ENCODE results near the gene GRIP2.

The GRIP2 gene

GRCh38 chr3:14478956-14479550 lies 61.1 kb downstream of the GRIP2 start:
- TF ChIP-seq SIN3A (IDR thresholded peaks at IDR 0.05; ENCODE audit: borderline replicate concordance, insufficient read depth, low read length) (no peak), POLR2AphosphoS5 (IDR thresholded peaks at IDR 0.05; ENCODE audit: low read depth, low read length) (no peak), TAF1 (IDR thresholded peaks at IDR 0.05; ENCODE audit: borderline replicate concordance, insufficient read depth, low read length) (no peak), FOXP2 (optimal IDR thresholded peaks at IDR 0.05; ENCODE audit: borderline replicate concordance, extremely low read depth, extremely low read length, insufficient read depth) (no peak), REST (IDR thresholded peaks at IDR 0.05; ENCODE audit: insufficient read depth in 1 of 2, low read depth in 2 of 2, low read length in 2 of 2) (no peak)

- no peak for TF ChIP-seq FOXP2 (optimal IDR thresholded peaks at IDR 0.05; ENCODE audit: borderline replicate concordance, extremely low read depth, extremely low read length, insufficient read depth)
- TF ChIP-seq REST (IDR thresholded peaks at IDR 0.05; ENCODE audit: insufficient read depth in 1 of 2, low read depth in 2 of 2, low read length in 2 of 2): no peak
- TF ChIP-seq POLR2AphosphoS5 (IDR thresholded peaks at IDR 0.05; ENCODE audit: low read depth, low read length): no peak
- TF ChIP-seq TAF1 (IDR thresholded peaks at IDR 0.05; ENCODE audit: borderline replicate concordance, insufficient read depth, low read length): no peak
- no peak for TF ChIP-seq SIN3A (IDR thresholded peaks at IDR 0.05; ENCODE audit: borderline replicate concordance, insufficient read depth, low read length)
Observed at GRCh38 chr3:14477311-14477935, 62.7 kb downstream of the GRIP2 start.

- TF ChIP-seq SIN3A (IDR thresholded peaks at IDR 0.05; ENCODE audit: borderline replicate concordance, insufficient read depth, low read length): no peak
- no peak for TF ChIP-seq REST (IDR thresholded peaks at IDR 0.05; ENCODE audit: insufficient read depth in 1 of 2, low read depth in 2 of 2, low read length in 2 of 2)
- no peak for TF ChIP-seq TAF1 (IDR thresholded peaks at IDR 0.05; ENCODE audit: borderline replicate concordance, insufficient read depth, low read length)
- TF ChIP-seq FOXP2 (optimal IDR thresholded peaks at IDR 0.05; ENCODE audit: borderline replicate concordance, extremely low read depth, extremely low read length, insufficient read depth): no peak
- TF ChIP-seq POLR2AphosphoS5 (IDR thresholded peaks at IDR 0.05; ENCODE audit: low read depth, low read length): no peak
Observed at GRCh38 chr3:14476583-14477265, 63.4 kb downstream of the GRIP2 start.

GRCh38 chr3:14475621-14476020 lies 64.5 kb downstream of the GRIP2 start:
- TF ChIP-seq REST (IDR thresholded peaks at IDR 0.05; ENCODE audit: insufficient read depth in 1 of 2, low read depth in 2 of 2, low read length in 2 of 2): no peak
- TF ChIP-seq POLR2AphosphoS5 (IDR thresholded peaks at IDR 0.05; ENCODE audit: low read depth, low read length): no peak
- no peak for TF ChIP-seq SIN3A (IDR thresholded peaks at IDR 0.05; ENCODE audit: borderline replicate concordance, insufficient read depth, low read length)
- no peak for TF ChIP-seq FOXP2 (optimal IDR thresholded peaks at IDR 0.05; ENCODE audit: borderline replicate concordance, extremely low read depth, extremely low read length, insufficient read depth)
- no peak for TF ChIP-seq TAF1 (IDR thresholded peaks at IDR 0.05; ENCODE audit: borderline replicate concordance, insufficient read depth, low read length)

Data from PFSK-1 (cell line).